ENCODE data around the gene SQSTM1.

The SQSTM1 gene

DNA sequence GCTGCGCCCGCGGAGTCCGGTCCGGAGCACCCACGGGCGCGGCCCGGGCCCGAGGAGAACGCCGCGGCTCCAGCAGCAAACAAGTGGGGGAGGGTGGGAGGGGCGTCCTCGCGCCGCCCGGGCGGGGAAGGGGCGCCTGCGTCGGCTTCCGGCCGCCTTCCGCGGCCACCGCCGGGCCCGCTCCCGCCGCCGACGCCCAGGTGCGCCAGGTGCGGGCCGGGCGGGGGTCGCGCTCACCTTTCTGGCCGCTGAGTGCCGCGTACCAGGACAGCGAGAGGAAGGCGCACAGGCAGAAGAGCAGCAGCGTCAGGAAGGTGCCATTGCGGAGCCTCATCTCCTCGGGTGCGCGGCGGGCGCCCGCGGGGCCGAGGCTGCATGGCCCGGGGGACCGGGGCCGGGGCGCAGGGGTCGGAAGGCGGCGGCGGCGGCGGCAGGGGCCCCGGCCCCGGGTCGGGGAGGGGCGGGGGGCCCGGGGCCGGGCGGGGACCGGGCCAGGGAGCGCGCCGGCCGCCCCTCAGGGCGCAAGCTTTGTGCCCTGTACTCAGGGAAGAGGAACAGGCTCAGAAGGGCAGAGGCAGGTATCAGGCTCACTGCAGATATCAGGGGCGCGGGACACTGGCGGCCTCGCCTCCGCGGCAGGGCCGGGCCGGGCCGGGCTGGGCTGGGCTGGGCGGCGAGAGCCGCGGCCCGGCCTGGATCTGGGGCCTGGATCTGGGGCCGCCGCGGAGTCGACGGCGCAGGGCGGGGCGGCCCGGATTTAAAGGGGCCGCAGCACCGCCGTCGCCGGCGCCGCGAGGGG is 14.3 kb upstream of the SQSTM1 start, which contains the start of gene MGAT4B:
TSS of gene MGAT4B (minus strand) at position 617 of the 799 bp plus-strand sequence. CDS start at position 334, 283 bp downstream.
- peak in 1 of 2 donors; percentile 63 for DNase-seq

DNA sequence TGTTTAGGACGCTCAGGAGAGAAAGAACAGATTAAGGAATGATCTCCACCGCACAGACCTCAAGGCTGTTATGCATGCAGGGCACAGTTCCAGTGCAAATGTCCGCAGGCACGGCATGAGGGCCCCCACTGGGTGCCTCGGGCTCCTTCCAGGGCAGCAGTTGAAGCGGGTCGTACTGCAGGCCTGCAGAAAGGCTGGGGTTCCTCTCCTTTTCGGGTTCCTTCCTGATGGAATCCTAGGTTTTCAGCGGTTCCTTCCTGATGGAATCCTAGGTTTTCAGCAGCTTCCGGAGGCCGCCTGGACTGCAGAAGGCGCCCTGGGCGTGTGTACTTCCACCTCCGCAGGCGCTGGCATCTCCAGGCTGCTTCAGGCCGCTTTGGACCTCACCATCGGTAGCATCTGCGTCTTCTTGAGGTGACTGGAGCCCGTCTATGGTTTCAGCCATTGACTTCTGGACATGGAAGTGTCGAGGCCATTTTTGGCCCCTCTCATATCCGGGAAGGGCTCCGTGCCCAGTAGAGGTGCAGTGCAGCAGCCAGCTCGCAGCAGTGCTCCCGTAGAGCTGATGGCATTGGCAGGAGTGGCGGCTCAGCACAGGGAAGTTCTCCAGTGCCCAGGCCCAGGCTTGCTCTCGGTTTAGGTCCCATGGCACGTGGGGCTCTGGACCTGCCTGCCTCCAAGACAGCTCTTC is 8.4 kb upstream of the SQSTM1 start:
- DNase-seq, result no peak

DNA sequence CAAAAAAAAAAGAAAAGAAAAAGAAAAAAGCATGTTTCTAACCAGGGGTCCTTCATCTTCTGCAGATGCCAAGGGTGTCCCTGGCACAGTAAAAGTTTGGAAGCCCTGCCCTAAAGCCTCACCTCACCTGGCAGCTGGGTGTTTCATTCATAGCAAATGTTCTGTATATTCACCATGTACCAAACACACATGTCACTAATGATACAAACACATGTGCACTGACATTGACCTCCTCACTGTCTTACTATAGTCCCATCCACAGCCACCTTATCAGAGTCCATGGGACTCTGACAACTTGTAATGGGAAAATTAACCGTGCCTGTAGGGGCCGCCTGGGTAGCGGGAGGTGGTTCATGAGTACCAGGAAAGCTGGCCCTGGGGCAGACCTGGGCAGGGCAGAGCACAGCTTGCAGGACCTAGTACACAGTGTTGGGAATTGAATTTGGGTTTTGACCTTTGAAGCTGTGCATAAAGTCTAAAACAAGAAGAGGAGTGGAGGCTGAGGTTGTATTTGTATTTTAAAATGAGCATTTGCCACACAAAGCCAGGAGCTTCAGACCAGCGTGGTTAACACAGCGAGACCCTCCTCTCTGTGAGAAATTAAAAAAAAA is 7.6 kb upstream of the SQSTM1 start:
- DNase-seq, result no peak

DNA sequence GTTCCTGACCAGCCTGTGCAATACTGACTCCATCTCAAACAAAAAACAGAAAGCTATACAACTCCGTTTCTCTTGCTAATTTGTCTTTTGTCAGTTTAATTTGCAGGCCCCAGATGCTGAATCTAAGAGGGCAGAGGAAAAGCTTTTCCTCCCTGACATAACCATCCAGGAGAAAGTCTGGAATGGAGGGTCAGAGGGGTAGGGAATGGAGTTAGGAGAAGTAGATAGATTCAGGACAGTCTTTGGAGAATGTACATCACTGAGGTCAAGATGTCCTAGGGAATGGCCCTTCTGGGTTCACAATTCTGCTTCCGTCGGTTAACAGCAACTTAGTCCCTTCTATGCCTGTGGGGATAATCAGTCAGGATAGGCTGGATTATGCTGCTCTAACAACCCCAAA is 6.6 kb upstream of the SQSTM1 start:
- no peak for DNase-seq

DNA sequence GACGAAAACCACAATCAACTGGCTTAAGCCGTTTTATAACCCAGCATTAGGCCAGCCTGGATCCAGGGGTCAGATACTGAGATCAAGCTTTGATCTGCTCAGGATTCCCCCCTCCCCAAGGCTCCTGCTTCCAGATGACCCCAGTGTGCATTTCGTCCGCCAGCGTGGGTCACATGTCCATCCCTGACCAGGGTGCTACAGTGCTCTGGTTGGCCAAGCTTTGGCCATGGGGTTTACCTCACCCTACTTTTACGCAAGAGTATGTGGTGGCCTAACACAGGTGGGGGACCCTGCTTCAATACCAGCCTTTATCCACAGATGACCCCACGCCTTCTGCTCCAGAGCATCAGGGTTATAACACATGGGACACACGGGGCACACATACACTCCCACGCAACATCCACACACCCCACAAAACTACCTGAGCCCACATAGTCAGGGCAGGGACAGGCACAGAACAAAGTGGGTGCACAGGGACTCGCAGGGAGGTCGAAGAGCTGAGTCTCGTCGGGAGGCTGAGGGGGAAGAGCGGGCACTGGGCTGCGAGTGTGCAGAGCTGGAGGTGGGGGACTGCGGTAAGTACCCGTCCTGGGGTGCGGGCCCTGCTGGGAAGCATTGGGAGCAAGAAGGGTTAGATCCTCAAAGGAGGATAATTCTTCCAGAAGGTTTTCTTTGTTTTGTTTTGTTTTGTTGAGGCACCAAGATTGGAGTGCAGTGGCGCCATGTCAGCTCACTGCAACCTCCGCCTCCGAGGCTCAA is 5.0 kb upstream of the SQSTM1 start:
- no peak for DNase-seq

DNA sequence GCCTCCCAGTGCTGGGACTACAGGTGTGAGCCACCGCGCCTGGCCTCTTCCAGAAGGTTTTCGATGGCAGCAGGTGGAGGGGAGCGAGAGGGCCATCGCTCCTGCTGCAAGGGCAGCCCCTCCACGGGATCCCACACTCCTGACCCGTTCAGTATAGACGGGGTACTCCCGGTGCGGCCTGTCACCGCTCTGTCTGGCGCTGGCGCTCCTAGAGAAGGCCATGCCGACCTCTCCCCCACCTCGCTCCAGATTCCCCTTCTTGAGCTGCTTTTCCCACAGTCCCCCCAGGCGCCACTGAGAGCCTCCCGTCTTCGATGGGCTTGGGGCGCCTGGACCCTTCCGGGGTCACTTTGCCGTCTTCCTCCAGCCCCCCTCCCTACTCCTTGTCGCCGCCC is 4.3 kb upstream of the SQSTM1 start:
- no peak for DNase-seq

DNA sequence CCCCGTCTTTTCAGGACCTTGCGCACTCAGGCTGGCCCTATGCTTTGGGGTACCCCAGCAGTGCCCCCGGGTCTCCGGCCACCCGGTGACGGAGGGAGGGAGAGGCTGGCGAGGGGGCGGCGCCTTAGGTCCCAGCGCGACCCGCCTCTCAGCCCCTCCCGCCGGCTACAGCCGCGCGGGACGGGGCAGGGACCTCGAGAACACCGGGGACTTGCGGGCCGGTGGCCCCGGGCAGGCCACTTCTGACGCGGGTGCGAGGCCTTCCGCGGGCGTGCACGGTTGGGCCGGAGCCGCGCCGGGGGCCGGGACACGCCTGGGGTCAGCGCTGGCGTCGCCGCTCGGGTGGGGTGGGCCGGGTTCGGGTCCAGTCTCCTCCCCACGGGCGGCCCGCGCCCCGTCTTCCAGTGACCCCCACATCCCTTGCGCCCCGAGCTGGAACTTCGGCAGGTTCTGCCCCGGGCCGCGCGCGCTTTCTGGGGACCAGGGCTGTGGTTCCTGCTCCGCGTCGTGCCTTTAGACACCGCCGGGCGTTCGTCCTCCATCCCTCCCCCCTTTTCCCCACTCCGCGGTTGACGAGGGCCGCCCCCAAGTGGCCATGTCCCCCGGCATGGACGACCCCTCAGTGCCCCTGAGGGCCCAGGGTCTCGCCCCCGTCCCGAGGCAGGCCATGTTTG is 3.8 kb upstream of the SQSTM1 start:
- DNase-seq, result no peak

DNA sequence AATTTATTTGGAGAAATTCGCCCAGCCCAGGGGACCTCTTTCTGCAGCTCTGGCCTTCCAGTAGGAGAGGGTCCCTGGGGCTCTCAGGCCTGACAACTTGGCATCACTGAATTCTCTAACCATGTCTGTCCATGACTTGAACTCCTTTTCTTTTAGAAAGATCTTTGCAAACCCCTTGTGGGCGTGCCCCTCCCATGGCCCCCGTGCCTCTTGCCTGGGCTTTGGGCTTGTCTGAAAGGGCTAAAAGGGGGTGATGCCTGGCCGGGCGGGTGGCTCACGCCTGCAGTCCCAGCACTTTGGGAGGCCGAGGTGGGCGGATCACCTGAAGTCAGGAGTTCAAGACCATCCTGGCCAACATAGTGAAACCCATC is 3.2 kb upstream of the SQSTM1 start:
- DNase-seq, result no peak

DNA sequence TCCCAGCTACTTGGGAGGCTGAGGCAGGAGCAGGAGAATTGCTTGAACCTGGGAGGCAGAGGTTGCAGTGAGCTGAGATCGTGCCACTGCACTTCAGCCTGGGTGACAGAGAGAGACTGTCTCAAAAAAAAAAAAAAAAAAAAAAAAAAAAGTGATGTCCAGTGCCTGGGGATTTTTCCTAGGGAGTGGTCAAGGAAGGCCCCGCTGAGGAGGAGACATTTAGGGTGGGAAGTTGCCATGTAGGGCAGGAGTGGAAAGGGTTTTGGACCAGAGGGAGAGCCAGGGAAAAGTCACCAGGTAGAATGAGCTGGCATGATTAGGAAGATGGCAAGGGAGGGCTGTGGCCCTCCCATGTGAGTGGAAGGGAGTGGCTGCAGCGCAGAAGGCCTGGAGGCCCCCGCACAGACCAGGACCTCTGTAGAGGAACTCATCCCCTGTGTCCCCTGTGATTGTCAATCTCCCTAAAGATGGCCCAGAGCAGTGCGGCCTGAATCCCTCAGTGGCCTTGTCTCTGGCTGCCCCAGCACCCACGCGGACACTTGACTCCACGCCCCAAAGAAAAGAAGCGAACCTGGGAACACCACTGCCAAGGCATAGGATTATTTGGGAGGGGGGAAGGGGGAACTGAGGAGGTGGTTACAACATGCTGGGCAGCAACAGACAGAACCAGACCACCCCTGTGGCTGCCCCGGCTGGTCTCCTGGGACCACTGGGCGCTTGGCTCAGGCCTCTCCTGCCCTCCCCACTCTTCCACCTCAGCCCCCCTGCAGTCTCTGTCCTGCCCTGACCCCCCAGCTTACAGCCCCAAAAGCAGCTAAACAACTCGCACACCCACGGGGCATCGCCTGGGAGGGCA is 2.6 kb upstream of the SQSTM1 start:
- DNase-seq, result no peak

DNA sequence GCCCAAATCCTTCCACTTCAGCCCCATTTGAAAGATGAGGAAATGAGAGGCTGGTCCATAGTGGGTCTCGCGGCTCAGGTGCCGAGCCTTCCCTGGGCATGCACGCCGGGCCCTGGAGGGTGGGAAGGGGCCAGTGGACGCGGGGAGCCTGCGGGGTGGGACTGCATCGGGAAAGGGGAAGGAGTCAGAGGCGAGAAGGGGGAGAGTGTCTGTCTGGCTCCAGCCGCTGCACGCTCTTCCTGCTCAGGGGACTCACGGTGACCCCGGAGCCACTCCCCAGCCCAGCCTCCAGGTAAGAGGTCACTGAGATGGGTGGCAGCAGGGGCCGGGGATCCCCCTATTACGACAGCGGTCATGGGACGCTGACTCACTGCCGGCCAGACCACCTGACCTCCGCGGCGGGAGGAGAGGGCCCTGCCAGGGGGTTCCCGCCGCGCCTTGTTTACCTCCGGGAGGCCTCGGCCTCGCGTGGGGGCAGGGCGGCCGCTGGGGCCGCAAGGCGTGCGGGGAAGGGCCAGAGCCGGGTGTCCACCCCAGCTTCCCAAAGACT is 1.9 kb upstream of the SQSTM1 start:
- DNase-seq, result peak; percentile 69 to 74

DNA sequence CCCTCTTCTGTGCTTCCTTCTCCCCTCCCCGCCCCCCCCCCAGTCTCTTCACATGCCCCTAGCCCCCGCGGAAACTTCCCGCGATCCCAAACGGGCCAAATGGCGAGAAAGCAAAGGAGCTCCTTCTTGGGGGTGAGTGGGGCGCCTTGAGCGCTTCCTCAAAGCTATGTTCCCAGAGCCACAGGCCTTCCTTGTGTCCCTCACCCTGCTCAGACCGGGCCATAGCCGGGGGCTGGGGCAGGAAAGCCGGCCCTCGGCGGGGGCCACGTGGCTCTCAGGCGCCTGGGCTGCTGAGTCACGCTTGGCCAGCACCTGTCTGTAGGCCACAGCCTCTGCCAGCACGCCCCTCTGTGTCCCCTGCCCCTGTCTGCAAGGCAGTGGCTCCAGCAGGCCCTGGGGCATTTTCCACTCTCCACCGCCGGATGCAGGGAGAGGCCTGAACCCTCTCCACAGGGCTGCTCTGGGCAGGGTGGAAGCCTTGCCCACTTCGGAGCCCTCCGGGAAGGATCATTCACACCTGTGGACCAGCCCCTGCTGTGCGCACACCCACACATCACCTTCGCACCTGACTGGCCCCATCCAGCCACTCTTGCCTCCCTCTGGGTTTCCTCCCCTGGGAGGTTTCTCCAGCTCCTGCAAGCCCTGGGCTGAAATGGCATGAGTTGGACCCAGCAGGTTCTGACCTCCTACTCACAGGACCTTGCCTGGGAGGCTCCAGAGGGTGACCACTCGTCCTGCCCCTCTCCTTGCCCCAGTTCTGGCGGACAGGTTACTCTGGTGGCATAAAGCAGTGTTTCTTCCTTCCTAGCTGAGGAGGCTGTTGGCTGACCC is 1.2 kb upstream of the SQSTM1 start:
- no peak for DNase-seq

DNA sequence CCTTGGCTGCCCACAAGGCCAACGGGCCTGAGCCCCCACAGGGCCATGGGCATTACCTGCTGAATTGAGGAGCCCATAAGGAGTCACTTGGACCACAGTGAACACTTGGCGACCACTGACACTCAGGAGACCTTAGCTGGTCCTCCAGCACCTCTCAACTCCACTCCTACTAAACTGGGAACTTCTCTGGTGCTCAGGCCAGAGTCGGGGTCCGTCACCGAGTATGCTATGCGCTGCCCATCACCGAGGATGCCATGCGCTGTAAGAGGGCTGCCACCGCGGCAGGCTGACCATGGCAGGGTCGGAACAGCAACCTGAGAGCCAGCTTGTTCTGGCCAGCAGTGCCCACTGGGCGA is 600 bp upstream of the SQSTM1 start:
- no peak for DNase-seq

DNA sequence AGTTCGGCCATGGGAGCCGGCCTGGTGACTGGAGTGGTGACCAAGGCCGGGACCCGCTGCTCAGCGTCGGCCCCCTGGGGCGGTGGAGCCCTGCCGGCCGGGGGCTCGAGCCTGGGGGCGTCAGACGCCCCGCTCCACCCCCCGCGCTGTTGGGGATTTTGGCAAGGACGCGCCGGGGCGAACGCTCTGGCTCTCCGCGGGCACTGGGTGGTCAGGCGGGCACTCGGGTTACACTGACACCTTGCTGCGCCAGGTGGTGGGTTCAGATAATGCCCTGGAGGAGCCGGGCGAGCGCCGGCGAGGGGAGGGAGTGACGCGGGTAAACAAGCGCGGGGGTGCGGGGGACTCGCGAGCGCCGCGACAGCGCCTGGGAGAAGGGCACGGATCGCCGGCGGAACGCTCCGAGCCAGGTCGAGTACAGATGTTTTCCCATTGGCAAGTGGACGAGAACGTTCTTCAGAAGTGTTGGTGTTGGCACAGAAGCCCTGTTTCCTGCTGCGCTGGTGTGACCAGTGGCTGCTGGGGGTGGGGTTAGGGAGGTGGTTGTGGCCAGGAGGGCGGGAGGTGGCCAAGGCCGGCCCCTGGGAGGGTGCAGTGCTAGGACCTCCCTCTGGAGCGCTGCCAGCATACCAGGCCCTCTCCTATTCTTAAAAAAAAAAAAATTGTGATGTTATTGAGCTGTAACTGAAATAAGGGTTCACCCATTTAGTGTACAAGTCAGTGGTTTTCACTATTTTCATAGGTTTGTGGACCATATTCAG is 773 bp downstream of the SQSTM1 start:
- DNase-seq, result peak; percentile 78 to 80

DNA sequence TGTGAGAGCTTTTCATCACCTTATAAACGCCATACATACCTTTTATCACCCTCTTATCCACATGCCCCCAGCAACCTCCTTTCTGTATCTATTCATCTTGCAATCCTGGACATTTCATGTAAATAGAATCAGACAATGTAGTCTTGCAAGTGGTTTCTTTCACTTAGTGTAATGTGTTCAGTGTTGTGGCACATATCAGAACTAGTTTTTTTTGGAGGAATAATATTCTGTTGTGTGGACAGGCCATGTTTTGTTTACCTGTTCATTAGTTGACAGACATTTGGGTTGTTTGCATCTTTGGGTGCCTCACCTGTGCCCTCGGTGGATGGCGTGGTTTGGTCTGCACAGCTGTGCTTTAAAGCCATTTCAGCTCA is 1.3 kb downstream of the SQSTM1 start:
- DNase-seq, result no peak

DNA sequence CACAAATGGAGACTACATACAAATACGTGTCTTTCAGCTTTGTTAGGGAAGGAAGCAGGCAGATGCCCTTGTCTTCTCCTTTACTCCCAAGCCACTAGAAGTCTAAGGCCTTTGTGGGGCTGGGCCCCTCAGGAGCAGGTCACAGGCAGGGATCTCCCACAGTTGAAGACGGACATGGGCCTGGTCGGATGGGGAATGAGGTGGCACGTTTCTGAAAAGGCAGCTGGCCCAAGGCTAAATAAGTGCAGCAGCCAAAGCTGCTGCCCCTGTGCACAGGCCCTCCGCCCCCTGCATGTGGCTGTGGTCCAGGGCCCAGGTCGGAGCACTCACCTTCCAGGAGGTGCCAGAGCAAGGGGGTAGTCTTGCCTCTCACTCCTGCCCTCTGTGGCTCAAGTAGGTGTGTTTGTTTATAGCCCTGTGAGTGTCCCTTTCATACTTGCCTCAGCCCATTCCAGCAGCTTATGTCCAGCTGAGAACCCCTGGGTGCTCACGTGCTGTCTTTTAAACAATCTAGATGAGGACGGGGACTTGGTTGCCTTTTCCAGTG is 1.8 kb downstream of the SQSTM1 start:
- DNase-seq, result no peak

DNA sequence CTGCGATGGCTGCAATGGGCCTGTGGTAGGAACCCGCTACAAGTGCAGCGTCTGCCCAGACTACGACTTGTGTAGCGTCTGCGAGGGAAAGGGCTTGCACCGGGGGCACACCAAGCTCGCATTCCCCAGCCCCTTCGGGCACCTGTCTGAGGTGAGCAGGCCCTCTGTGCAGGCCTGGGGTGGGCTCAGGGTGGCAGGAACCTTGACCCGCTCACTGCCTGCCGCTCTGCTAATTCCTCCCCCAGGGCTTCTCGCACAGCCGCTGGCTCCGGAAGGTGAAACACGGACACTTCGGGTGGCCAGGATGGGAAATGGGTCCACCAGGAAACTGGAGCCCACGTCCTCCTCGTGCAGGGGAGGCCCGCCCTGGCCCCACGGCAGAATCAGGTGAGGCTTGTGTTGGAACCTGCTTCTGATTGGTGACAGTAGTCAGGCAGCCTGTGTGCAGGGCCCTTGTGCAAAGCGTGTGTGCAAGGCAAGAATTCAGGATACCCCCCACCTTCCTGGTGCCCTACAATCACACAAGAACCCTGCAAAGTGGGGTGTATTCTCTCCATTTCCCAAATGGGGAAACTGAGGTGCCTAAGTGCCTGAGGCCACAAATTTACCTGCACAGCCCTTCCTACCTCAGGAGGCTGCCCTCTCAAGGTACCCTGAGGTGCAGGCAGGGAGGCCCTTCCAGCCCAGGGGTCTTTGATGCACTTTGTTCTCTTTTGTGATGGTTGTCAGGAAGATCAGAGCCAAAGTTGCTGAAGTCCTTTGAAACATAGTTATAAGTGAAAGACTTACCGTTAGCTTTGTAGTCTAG is 3.4 kb downstream of the SQSTM1 start:
- DNase-seq, result no peak

DNA sequence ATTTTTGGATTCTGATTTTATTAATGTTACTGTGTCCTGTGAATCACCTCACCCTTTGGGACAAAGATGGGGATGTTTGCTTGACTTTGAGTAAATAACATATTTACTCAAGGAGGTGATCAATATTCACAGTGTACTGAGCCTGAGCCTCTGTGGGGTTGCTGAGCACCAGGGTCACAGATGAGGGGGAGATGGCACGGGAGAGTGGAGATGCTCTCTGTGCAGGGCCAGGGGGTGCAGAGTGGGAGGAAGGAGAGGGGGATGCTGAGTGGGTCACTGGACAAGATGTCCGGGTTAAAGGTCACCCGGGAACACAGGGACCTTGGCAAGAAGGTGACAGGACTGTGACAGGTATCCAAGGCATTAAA is 4.0 kb downstream of the SQSTM1 start:
- no peak for DNase-seq

DNA sequence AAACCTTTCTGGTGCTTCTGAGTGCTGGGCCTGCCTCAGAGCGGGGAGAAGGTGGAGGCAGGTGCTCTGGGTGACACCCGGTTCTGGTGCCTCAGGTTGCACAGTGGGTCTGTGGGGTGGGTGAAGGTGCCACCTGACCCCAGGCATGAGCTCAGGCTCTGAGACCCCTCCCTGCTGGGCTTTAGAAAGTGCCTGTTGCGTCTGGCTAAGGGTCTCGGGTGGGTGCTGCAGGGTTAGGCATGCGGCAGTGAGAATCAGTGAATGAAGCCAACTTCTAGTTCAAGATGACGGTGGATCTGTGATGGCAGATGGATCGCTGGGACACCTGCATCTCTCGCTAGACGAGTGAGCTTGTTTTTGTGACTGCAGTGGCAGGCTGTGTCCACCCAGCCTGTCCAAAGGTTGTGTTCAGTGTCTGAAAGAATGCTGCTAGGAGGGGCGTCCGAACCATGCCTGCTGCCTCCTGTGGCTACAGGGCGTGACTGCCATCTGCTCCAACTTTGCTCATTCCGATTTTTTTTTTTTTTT is 5.0 kb downstream of the SQSTM1 start:
- DNase-seq, result no peak

Measured in stimulated activated CD4-positive, alpha-beta T cell treated with anti-CD3 and anti-CD28 coated beads, Interleukin-2, amount 100 ng/mL, for 48 hours (primary cell).